CD4-positive, CD25-positive, alpha-beta regulatory T cell (primary cell): ENCODE results near the gene ALDH4A1. TPM values are rescaled to one million over a fixed set of nuclear protein-coding genes. Genes with fewer than 3 reads are reported as not detected.
A peak's percentile ranks its signal among the peaks of the same experiment; 100 is the strongest.
"Not testable (repeated sequence)": the region's sequence is repeated elsewhere in the genome, so short reads cannot be mapped to it uniquely, and the experiment has no call there.

ENCODE experiments used
- ATAC-seq, 2 donors: fragments of 150-1000 bp; cut with Tn5 transposase; one replicate each; pipeline ENCODE4 v1.10.0; 2021; ENCODE audit warnings: low read depth in 2 of 2, moderate number of reproducible peaks in 2 of 2, moderate library complexity in 1 of 2
- DNase-seq, 3 donors: peaks; one replicate each; pipeline versions ENCODE4 v3.0.0 to v3.0.0-alpha.2; 2012 to 2022; ENCODE audit warnings: mixed read lengths in 1 of 3
- H3K27ac ChIP-seq: one replicate; pipeline ENCODE4 v1.7.0; 2013; ENCODE audit warnings: mild to moderate bottlenecking, low read length; ENCODE audit not compliant: insufficient read depth, poor library complexity, severe bottlenecking
- H3K27me3 ChIP-seq: one replicate; pipeline ENCODE4 v1.7.0; 2013; ENCODE audit warnings: low read length; ENCODE audit not compliant: control insufficient read depth, insufficient read depth
- H3K36me3 ChIP-seq: one replicate; pipeline ENCODE4 v1.7.0; 2013; ENCODE audit warnings: mild to moderate bottlenecking, low read length, moderate library complexity; ENCODE audit not compliant: control insufficient read depth, insufficient read depth
- H3K4me1 ChIP-seq: 2 replicates; pipeline ENCODE4 v1.7.0; 2013; ENCODE audit warnings: mild to moderate bottlenecking, low read length; ENCODE audit not compliant: insufficient read depth, control insufficient read depth, poor library complexity, severe bottlenecking
- H3K4me3 ChIP-seq: one replicate; pipeline ENCODE4 v1.7.0; 2013; ENCODE audit warnings: low read depth, mild to moderate bottlenecking, low read length, moderate library complexity
- H3K9me3 ChIP-seq, 2 experiments: 1 replicate in 1 of 2; 2 replicates in 1 of 2; pipeline ENCODE4 v1.7.0; 2013; ENCODE audit warnings: low read length in 2 of 2, mild to moderate bottlenecking in 1 of 2, moderate library complexity in 1 of 2; ENCODE audit not compliant: control insufficient read depth in 2 of 2
- H3K27ac Mint-ChIP-seq, 3 donors: one replicate each; pipeline ENCODE4 v1.8.0; 2020 to 2022; ENCODE audit warnings: mild to moderate bottlenecking in 3 of 3, mixed read lengths in 3 of 3, moderate library complexity in 2 of 3
- H3K27me3 Mint-ChIP-seq: one replicate; pipeline ENCODE4 v1.8.0; 2022; ENCODE audit warnings: mild to moderate bottlenecking, mixed read lengths
- H3K36me3 Mint-ChIP-seq: one replicate; pipeline ENCODE4 v1.8.0; 2020; ENCODE audit warnings: mixed read lengths
- H3K4me1 Mint-ChIP-seq, 4 donors: one replicate each; pipeline ENCODE4 v1.8.0; 2020 to 2022; ENCODE audit warnings: mixed read lengths in 4 of 4, mild to moderate bottlenecking in 1 of 4
- H3K4me3 Mint-ChIP-seq, 4 donors: one replicate each; pipeline ENCODE4 v1.8.0; 2020 to 2022; ENCODE audit warnings: mild to moderate bottlenecking in 4 of 4, mixed read lengths in 4 of 4, moderate library complexity in 3 of 4
- H3K9me3 Mint-ChIP-seq, 7 donors: one replicate each; pipeline ENCODE4 v1.8.0; 2020 to 2022; ENCODE audit warnings: mixed read lengths in 7 of 7, mild to moderate bottlenecking in 3 of 7, moderate library complexity in 2 of 7
- polyA plus RNA-seq, 4 donors: library from polyadenylated mRNA; unstranded; fragments of 300-500 nt; fragmentation: Illumina TruSeq; gene quantifications; one replicate each; pipeline ENCODE4 v1.2.3, GENCODE V29; 2021
- total RNA-seq: library from RNA; stranded (reverse); gene quantifications from one replicate; pipeline ENCODE4 v1.2.3, GENCODE V29; 2022

The ALDH4A1 gene
- total and polyA plus RNA-seq, 5 donors from 2014 or later: 1.0 to 2.0 (median 1.4) TPM

DNA sequence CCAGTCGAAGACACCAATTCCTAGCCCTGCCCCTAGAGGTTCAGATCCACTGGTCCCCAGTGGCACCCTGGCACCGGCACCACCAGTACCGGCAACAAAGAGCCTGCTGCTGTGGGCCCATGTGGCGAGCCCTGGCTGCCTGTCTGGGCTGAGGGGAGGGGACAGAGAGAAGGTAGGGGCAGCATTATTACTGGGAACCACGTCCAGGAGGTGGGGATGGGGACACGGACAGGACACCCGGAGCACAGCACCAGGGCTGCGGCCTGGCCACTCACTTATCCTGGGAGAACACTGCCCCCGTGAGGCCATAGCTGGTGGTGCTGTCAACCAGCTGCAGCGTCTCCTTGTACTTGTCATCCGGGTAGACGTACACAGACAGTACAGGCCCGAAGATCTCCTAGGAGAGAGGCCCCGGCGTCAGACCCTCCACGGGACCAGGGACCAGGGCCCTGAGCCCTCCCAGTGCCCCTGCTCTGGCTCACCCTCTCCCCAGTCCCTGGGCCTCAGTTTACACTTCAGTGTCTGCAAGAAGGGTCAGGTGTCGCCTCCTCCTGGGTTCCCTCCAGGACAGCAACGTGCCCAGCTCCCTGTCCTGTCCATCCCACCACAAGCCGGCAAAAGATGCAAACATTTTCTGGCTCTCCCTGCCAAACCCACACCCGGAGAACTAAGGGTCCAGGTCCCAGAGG, 27.1 kb downstream of the ALDH4A1 start:
- H3K4me3 Mint-ChIP-seq: no peak overlapping the region
- H3K27me3 Mint-ChIP-seq: peaks cover 4% of the 10 kb centered on the region
- no peaks in the 10 kb centered on the region for H3K36me3 ChIP-seq

DNA sequence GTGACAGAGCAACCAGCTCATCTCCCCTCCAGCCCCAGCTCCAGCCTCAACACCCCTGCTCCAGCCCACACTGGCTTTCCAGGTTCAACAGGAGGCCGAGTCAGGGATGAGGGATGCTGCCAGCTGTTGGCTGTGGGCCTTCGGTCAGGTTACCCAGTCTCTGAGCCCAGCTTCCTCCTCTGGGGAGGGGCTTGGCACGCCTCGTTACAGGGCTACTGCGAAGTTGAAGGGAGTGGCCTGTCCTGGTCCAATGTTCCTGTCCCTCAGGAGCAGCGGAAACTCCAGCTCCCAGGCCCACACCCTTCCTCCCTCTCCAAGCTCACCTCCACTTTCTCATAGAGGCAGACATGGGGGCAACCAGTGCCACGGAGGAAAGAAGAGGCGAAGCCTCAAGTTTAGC, 27.8 kb downstream of the ALDH4A1 start:
- no peak for DNase-seq
- Histone ChIP-seq H3K9me3 (no peaks in the 10 kb centered on the region), H3K27ac (no peak overlapping the region), H3K4me1 (no peaks in the 10 kb centered on the region), H3K36me3 (no peaks in the 10 kb centered on the region), H3K27me3 (no peaks in the 10 kb centered on the region), H3K4me3 (no peak overlapping the region)
- Mint-ChIP-seq H3K27me3 (peaks cover 4% of the 10 kb centered on the region), H3K4me1 (no peaks in the 10 kb centered on the region), H3K27ac (no peak overlapping the region), H3K4me3 (no peak overlapping the region), H3K36me3 (peaks cover 4% of the 10 kb centered on the region), H3K9me3 (no peaks in the 10 kb centered on the region)
- no peak for ATAC-seq

More for the DNA sequence above, 27.1 kb downstream of the ALDH4A1 start:
- peak in 1 of 2 donors; percentile 49 for ATAC-seq
- H3K27me3 ChIP-seq: no peaks in the 10 kb centered on the region
- Mint-ChIP-seq H3K27ac (no peak overlapping the region), H3K36me3 (peaks cover 4% of the 10 kb centered on the region), H3K9me3 (no peaks in the 10 kb centered on the region), H3K4me1 (no peaks in the 10 kb centered on the region)
- peak; percentile 41 to 72 (median 49) for DNase-seq
- H3K27ac ChIP-seq: no peak overlapping the region
- no peak overlapping the region for H3K4me3 ChIP-seq
- no peaks in the 10 kb centered on the region for H3K9me3 ChIP-seq
- H3K4me1 ChIP-seq: no peaks in the 10 kb centered on the region

DNA sequence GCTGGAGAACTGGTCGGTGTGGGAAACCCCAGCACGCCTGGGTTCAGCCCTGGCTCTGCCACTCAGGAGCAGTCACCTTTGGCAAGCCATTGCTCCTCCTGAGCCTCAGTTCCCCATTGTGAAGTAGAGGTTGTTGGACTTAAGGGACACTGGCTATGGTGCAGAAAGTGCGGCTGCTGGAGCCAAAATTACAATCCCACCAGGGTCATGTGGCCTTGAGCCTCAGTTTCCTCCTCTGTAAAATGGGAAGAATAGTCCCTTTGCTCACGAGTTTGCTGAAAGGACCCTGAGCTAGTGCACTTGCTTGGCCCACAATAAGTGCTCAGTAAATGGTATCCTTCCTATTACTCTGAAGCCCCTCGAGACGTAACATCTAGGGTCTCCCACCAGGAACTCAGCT, 28.3 kb downstream of the ALDH4A1 start:
- no peaks in the 10 kb centered on the region for H3K9me3 ChIP-seq
- no peaks in the 10 kb centered on the region for H3K27me3 ChIP-seq
- Mint-ChIP-seq H3K27me3 (peaks cover 4% of the 10 kb centered on the region), H3K4me1 (no peaks in the 10 kb centered on the region), H3K27ac (no peak overlapping the region), H3K36me3 (peaks cover 4% of the 10 kb centered on the region), H3K4me3 (no peak overlapping the region), H3K9me3 (no peaks in the 10 kb centered on the region)
- no peaks in the 10 kb centered on the region for H3K4me1 ChIP-seq
- DNase-seq: no peak
- H3K4me3 ChIP-seq: no peak overlapping the region
- ATAC-seq: no peak
- no peaks in the 10 kb centered on the region for H3K36me3 ChIP-seq
- no peak overlapping the region for H3K27ac ChIP-seq

DNA sequence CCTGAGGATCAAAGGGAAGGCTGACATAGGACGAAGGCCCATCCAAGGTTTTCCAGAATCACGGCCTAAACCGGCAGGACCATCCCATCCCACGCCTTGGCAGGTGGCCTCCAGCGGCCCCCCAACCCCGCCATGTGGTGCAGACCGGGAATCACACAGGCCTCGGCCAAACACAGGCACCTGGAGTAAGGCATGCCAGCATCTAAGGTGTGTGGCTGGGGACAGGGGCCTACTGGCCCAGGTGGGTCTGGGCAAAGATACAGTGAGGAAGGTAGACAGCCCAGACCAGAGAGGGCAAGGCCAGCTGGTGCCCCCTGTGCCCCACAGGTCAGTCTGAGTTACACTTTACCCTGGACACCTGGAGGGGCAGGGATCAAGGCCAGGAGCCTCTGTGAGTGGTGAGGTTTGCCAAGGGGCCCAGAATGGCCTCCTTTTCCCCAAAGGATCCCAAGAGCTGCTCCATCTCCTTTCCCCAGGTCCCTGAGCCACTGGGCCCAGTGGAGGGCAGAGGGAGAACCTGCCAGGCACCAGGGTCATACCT, 30.2 kb downstream of the ALDH4A1 start:
- H3K9me3 Mint-ChIP-seq: no peaks in the 10 kb centered on the region
- H3K27ac Mint-ChIP-seq: no peak overlapping the region
- no peaks in the 10 kb centered on the region for H3K4me1 Mint-ChIP-seq
- Histone ChIP-seq H3K27me3 (no peaks in the 10 kb centered on the region), H3K4me3 (no peak overlapping the region), H3K9me3 (no peaks in the 10 kb centered on the region), H3K27ac (no peak overlapping the region), H3K4me1 (no peaks in the 10 kb centered on the region), H3K36me3 (no peaks in the 10 kb centered on the region)
- no peaks in the 10 kb centered on the region for H3K36me3 Mint-ChIP-seq
- no peak overlapping the region for H3K4me3 Mint-ChIP-seq
- DNase-seq (no peak), ATAC-seq (no peak)
- H3K27me3 Mint-ChIP-seq: peaks cover 4% of the 10 kb centered on the region

DNA sequence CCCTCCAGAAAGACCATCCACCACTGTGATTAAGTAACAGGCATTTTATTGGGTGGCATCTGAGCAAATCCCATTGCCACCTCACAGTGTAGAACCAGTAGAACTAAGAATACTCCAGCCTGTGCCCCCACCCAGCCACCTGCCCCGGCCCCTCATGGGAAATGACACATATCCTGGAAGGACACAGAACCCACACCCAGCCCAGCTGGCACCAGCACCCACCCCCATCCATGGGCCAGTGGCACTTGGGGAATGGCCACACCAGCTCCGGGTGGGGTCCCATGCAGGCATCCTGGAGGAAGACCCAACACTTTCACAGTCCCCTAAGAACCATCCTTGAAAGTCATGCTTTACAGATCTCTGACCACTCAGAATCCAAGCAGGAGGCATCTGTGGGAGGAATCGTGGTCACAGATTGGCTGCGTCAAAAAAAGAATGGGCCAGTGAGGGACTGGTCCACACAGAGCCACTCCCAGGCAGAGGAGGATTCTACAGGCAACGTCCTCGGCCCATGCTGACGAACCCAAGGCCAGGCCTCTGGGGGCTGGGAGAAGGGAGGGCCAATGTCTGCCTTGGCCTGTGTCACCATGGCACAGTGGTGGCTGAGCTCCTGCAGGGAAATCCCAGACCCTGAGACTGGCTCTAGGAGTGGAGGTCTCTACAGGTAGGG, 30.8 kb downstream of the ALDH4A1 start:
- no peaks in the 10 kb centered on the region for H3K27me3 ChIP-seq
- H3K4me1 Mint-ChIP-seq: no peaks in the 10 kb centered on the region
- no peak for DNase-seq
- no peaks in the 10 kb centered on the region for H3K36me3 Mint-ChIP-seq
- H3K9me3 ChIP-seq: no peaks in the 10 kb centered on the region
- no peaks in the 10 kb centered on the region for H3K9me3 Mint-ChIP-seq
- ATAC-seq: no peak
- H3K27me3 Mint-ChIP-seq: peaks cover 4% of the 10 kb centered on the region
- H3K36me3 ChIP-seq: no peaks in the 10 kb centered on the region
- no peak overlapping the region for H3K27ac Mint-ChIP-seq
- H3K4me3 ChIP-seq: no peak overlapping the region
- no peak overlapping the region for H3K27ac ChIP-seq
- H3K4me1 ChIP-seq: no peaks in the 10 kb centered on the region
- no peak overlapping the region for H3K4me3 Mint-ChIP-seq

DNA sequence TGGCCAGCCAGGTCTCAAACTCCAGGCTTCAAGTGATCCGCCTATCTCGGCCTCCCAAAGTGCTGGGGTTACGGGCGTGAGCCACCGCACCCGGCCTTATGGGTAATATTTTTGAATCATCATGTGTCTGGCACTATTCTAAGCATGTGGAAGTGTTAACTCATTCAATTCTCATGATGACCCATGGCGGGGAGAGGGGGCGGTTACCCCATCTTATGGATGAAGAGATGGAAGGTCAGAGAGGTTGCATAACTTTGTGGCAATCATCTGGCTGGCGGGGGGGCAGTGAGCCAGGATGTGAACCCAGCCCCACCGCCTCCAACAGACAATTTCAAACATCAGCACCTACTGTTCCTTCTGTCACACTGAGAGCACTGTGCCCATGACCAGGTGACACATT, 31.4 kb downstream of the ALDH4A1 start:
- Mint-ChIP-seq H3K4me1 (no peaks in the 10 kb centered on the region), H3K4me3 (no peak overlapping the region), H3K27ac (no peak overlapping the region), H3K27me3 (peaks cover 4% of the 10 kb centered on the region), H3K36me3 (no peaks in the 10 kb centered on the region), H3K9me3 (no peaks in the 10 kb centered on the region)
- H3K4me3 ChIP-seq: no peak overlapping the region
- ATAC-seq: no peak
- no peaks in the 10 kb centered on the region for H3K4me1 ChIP-seq
- no peaks in the 10 kb centered on the region for H3K27me3 ChIP-seq
- no peaks in the 10 kb centered on the region for H3K36me3 ChIP-seq
- no peaks in the 10 kb centered on the region for H3K9me3 ChIP-seq
- H3K27ac ChIP-seq: no peak overlapping the region
- no peak for DNase-seq

DNA sequence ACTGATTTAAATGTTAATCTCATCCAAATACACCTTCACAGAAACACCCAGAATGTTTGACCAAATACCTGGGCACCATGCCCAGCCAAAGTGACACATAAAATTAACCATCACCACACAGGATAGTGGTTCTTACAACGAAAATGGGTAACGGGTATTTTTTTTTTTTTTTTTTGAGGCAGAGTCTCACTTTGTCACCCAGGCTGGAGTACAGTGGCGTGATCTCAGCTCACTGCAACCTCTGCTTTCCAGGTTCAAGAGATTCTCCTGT, 31.8 kb downstream of the ALDH4A1 start:
- H3K4me1 Mint-ChIP-seq, H3K27me3 ChIP-seq, H3K27me3 Mint-ChIP-seq, H3K27ac ChIP-seq, DNase-seq, H3K36me3 Mint-ChIP-seq, H3K4me3 ChIP-seq, H3K36me3 ChIP-seq, H3K9me3 Mint-ChIP-seq, H3K4me3 Mint-ChIP-seq, H3K9me3 ChIP-seq, H3K27ac Mint-ChIP-seq, H3K4me1 ChIP-seq, ATAC-seq: not testable (repeated sequence)
